Measurements from ENCODE around the gene MEOX1.
"Not testable (repeated sequence)": the region's sequence is repeated elsewhere in the genome, so short reads cannot be mapped to it uniquely, and the experiment has no call there.

MEOX1 gene

GRCh38 chr17:43616852-43617251, 44.9 kb downstream of the MEOX1 start:
- DNase-seq (ENCODE audit: low spot score), result no peak

GRCh38 chr17:43616421-43616820, 45.3 kb downstream of the MEOX1 start:
- no peak for DNase-seq (ENCODE audit: low spot score)

- no peak for DNase-seq (ENCODE audit: low spot score)
These were observed 45.7 kb downstream of the MEOX1 start for GRCh38 chr17:43616029-43616351.

DNA sequence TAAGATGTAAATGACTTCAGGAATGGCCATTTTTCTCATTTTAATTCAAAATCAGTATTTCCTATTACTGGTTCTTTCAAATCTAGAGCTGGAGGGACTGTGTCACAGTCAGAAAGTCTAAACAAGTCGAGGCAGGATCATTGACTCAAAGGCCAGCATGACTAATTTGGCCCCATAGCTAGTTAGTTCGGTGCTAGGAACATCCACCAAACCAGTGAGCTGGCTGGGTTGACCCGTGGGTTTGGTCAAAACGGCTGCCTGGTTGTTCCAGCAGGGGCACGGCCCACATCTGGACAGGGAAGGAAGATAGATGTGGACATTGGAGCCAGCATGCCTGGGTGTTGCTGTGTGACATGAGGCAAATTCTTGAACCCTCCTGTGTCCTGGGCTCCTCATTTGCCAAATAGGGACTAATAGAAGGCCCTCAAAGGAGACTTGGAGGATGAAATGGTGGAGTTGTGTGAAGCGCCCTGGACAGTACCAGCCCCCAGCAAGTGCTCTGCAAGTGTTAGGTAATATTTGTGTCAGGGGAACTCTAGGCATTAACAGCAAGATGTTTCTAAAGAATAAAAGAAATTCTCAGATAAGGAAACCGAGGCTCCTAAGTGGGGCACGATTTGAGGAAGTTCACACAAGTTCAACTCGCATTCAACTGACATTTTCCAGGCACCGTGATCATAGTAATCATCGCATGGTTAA, 46.2 kb downstream of the MEOX1 start:
- no peak for DNase-seq (ENCODE audit: low spot score)

DNA sequence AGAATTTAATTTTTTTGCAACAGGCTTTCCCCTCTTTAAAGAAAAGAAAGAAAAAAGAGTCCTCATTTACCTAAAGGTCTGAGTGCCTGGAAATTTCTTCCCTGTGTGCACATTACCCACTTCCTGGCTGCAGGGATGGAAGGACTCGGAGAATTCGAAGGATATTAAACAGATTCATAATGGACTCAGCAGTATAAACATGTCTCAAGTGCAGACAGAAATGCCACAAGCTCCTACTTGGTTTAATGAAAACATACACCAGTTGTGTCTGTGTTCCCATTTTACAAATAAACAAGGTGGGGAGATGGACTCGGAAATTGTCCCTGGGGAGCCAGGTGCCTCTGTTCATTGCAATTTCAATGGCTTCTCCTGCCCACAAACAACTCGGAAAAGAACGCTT, 47.2 kb downstream of the MEOX1 start:
- no peak for DNase-seq (ENCODE audit: low spot score)

GRCh38 chr17:43613917-43614316, 47.8 kb downstream of the MEOX1 start:
- DNase-seq (ENCODE audit: low spot score), result no peak

DNA sequence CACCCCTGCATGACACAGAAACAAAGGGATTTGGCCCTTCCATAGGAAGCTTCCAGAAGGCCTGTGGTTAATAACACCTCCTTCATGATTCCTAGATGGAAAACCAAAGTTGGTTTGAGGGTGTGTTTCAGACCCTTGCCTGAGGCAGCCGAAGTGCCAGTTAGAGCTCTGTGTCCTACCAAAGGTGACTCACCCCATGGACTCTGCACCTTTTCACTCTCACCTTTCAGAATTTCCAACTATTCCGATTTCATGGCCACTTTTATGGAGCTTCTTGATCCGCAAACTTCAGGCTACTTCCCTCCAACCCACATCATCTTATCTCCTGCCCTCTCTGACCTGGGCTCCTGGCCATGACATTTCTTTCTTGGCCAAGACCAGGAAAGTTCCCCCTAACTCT, 49.2 kb downstream of the MEOX1 start:
- no peak for DNase-seq (ENCODE audit: low spot score)

DNA sequence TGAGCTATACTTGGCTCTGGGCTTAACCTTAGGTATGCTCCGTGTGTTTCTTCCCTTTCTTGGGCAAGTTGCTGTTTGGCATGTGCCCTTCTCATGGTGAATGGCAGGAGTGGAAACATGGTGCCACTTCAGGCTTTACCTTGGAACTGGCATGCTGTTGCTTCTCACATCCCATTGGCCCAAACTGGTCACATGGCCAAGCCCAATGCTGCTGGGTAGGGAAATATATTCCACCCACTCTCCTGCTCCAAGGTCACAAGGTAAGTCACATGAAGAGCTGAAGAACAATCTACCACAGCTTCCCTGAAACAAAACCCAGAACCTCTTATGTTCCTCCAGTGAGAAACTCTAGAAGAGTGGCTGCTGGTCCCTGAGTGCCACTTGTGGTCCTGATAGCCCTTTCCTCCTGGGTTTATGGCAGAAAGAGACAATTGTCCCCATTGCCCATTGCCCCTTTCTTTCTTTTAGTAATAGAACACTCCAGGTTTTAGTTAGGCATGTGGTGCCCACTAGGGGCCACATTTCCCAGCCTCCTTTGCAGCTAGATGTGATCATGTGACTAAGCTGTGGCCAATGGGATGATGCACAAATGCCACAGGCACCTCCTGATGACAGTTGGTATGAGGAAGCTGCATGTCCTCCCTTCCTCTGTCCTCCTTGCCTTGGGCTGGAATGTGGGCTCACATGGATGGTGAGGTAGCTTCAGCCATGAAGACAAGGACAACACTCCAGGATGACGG, 50.3 kb downstream of the MEOX1 start:
- DNase-seq (ENCODE audit: low spot score), result no peak

DNA sequence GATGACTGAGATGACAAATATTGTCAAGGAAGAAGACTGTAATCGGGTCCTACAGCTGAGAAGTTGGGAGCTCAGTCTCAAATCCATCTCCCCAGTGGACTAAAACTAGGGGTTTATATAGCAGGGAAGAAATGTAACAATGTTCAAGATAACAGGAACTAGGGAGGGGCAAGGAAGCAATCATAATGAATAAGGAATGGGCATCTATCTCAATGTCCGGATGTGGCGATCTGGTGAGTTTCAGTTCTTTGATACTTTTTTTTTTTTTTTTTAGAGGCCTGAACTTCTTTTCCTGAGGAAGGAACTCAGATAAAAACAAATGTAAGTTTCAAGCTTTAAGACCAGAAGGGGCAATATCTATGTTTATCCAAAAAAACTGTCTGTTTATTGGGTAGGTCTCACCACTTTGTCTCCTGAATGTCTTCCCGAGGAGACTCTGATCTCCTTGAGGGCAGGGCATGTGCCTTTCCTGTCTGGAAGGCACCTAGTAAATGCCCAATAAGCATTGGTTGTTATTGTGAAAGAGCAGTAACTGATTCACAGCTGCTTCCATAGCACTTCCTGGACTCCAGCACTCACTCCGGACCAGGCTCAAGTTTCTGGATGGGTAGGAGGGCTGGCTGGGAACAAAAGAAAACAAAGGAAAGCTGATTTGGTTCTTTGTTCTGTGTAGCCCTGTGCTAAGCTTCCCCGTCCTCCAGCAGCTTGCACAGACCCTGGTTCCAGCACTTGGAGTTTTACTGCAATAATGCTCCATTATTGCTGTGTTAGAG, 51.9 kb downstream of the MEOX1 start:
- DNase-seq (ENCODE audit: low spot score), result no peak

DNA sequence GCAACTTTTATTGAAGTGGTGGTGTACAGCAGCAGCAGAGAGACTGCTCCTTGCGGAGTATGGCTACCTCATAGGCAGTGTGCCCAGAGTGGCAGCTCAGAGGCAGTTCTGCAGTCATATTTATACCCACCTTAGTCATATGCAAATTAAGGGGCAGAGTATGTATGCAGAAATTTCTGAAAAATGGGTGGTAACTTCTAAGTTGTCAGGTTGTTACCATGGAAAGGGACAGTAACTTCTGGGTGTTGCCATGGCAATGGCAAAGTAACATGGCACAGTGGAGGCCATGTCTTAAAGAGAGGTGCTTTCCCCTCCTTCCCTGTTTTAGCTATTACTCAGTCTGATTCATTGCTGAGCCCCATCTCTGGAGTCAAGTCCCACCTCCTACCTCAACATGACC, 53.4 kb downstream of the MEOX1 start:
- no peak for DNase-seq (ENCODE audit: low spot score)

DNA sequence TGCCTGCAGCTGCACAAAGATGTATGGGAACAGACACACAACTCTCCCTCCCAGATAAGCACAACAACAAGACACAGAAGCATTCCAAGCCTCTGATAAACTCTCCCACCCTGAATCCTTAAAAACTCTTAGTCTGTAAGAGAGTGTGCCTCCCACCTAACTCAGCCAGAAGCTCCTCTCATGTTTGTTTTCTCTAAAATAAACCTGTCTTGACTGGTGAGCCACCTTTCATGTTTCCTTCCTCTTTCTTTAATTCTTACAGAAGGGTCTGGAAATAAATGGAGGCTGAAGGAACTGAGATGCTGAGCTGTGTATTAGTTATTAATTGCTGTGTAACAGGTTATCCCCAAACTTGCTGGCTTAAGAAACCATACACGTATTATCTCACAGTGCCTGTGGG, 57.2 kb downstream of the MEOX1 start:
- no peak for DNase-seq (ENCODE audit: low spot score)

- no peak for DNase-seq (ENCODE audit: low spot score)
These were observed 58.4 kb downstream of the MEOX1 start for GRCh38 chr17:43603321-43603720.

GRCh38 chr17:43602556-43602955, 59.2 kb downstream of the MEOX1 start:
- DNase-seq (ENCODE audit: low spot score), result not testable (repeated sequence)

DNA sequence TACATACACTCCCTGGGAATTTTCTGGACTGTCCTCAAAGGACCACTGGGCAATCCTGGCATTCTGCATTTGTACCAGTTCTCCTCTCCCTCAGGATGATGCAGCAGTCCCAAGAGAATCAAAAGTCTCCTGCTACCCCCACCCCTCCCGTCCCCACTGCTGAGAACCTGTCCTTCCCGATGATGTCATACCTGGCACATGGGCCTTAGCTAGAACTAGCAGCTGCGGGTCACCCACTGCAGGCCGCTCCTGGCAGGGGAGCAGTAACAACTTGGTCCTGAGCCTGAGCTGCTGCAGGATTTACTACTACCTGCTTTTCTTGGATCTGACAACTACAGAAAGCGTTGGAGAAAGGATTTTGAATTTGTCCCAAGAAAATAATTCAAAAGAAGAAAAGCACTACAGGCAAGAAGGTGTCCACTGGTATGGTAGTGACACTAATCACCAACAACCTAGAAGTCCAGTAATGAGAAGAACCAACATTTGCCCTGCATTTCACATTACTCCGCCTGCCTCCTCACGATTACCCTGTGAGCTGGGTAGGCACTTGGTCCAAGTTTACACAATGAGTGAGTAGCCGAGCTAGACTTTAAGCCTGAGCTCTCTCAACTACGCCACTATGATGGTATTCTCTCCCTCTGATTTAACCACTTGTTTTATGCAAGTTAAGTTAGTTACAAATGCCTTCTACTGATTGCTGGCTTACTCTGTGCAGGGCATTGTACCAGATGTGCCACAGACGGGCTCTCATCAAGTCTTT, 60.3 kb downstream of the MEOX1 start:
- DNase-seq (ENCODE audit: low spot score), result no peak

- DNase-seq (ENCODE audit: low spot score), result no peak
These were observed 61.9 kb downstream of the MEOX1 start for GRCh38 chr17:43599835-43600234.

DNA sequence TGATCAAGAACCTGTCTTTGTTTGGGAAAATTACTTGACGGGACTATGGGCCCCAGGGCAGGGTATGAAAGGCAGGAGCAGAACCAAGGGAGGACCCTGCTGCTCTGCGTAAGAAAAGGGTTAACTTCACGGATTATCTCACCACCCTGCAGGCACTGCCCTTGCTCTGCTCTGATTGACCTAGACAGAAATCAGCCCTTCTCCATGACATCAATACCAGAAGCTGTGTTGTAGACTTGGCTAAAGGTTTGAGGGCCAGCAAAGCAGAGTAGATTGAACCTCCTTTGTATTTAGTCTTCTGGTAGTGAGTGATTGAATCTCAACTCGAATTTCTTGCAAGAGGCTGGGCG, 62.7 kb downstream of the MEOX1 start:
- DNase-seq (ENCODE audit: low spot score), result no peak

GRCh38 chr17:43598357-43599045, 63.2 kb downstream of the MEOX1 start:
- DNase-seq (ENCODE audit: low spot score), result no peak

GRCh38 chr17:43597624-43598356, 63.9 kb downstream of the MEOX1 start:
- DNase-seq (ENCODE audit: low spot score), result peak; percentile 87

- no peak for DNase-seq (ENCODE audit: low spot score)
These were observed 66.3 kb downstream of the MEOX1 start for GRCh38 chr17:43595466-43595865.

DNA sequence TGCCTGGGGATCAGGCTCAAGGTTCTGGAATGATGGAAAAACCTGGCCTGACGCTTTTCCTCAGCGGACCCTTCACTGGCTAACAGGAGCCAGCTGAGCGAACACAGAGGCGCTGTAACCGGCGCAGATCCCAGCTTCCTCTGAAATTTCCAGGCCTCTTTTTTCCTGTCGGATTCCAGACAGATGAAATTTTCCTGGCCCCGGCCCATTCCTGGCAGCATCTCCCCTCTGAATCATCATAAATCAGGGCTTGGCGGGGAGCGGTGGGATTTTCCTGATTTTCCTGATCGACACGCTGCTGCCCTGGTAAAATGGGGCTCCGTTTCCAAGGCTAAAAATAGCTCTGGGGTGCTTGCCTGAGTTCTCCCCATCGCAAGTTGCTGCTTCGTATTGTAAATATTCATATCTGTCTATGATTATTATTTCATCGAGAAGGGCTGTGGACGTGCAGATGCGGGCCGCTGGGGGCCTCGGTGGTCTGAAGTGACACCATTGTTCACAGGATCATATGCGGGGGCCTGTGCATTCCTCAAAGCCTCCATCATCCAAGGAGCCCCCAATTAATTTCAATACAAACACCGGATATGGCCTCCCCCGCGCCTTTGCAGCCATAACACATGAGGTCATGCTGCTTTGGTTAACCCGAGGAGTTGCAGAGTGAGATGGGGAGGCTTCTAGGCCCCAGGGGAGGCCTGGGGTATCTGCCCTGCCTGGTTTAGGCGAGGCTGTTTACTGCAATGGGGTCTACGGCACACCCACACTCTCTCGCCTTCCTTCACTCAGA, 69.8 kb downstream of the MEOX1 start:
- no peak for DNase-seq (ENCODE audit: low spot score)
